Ammon's horn (tissue), 1 donor: ENCODE data around the gene STOML1.

Experiments
- DNase-seq: peaks from one replicate; pipeline ENCODE4 v3.0.0-alpha.2; 2016; ENCODE audit warnings: low spot score

The STOML1 gene

GRCh38 chr15:73991726-73992593 lies at the start of gene STOML1:
Gene STOML1 (minus strand): TSS chr15:73992295. CDS start chr15:73992223, 72 bp downstream.
- DNase-seq: peak; percentile 89

GRCh38 chr15:74041311-74041756 lies 49.2 kb upstream of the STOML1 start:
- no peak for DNase-seq

DNA sequence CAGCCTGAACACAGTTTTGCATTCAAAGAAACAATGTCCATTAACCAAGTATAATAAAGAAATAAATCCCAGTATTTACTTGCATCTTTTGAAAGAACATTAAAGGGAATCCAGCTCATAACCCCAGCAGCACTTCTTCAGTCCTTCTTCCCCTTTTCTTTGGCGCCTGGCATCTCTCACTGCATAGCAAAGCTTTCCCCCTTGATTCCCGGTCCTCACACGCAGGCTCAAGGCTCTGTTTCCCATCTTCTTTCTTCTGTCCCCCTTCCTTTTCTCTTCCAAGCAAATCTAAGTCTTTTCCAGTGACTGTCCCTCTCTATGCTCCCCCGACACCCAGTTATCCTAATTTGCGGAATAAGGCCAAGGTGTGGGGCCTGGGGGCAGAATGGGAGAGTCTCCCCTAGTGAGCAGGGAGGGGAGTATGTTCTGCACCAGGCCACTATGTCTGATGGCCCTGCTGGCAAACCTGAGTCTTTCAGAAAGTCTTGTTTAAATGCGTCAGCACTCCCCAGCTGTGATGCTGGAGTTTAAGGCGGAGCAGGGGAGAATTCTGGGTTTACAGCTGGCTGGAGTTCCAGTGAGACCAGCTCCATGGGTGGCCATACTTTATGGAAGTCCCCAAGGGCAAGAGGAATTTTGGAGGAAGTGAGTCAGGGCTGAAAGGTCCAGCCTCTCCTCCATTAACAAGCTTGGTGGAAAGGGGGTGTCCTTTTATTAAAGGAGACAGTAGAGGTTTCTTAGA lies 48.2 kb upstream of the STOML1 start:
- no peak for DNase-seq

GRCh38 chr15:74039656-74040010 lies 47.5 kb upstream of the STOML1 start:
- DNase-seq: no peak

DNA sequence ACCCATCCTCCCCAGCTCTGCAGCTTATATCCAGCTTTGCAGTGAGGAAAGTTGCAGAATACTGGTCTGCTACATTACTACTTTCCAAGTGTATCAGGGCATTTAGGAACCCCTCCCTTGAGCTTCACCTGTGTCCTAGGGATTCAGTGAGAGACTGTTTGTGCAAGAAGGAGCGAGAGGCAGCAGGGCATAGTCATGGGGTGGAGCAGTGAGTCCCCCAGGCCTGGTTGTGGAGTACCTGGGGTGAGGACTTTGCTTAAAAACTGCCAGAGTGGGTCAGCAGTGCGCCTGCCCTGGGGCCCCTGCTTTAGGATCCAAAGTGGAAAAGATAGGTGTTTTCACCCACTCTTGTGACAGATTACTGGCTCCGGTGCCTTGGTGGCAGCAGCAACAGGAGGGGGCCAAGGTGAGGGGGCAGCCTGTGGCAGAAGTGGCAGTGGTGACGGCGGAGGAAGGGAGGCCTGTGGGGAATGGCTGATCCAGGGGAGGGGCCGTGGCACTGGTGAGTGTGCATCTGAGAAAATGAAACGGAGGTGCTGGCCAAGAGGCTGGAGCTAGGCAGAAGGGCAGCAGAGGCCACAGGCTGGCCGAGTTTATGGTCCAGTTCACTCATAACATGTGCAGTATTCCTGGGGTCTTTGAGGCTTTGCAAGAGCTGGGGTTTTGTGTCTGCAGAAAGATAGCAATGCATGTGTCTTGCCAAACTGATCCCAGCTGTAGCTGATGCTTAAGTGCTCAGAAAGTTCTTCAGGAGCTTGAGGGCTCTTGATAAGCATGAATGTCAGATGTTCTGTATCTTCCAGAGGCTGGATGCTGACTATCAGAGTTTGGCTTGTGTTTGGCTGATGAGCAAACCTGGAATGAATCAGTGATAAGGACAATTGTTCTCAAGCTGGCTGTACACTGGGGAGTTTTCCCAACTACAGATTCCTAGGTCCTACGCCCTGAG lies 46.9 kb upstream of the STOML1 start:
- DNase-seq: no peak

DNA sequence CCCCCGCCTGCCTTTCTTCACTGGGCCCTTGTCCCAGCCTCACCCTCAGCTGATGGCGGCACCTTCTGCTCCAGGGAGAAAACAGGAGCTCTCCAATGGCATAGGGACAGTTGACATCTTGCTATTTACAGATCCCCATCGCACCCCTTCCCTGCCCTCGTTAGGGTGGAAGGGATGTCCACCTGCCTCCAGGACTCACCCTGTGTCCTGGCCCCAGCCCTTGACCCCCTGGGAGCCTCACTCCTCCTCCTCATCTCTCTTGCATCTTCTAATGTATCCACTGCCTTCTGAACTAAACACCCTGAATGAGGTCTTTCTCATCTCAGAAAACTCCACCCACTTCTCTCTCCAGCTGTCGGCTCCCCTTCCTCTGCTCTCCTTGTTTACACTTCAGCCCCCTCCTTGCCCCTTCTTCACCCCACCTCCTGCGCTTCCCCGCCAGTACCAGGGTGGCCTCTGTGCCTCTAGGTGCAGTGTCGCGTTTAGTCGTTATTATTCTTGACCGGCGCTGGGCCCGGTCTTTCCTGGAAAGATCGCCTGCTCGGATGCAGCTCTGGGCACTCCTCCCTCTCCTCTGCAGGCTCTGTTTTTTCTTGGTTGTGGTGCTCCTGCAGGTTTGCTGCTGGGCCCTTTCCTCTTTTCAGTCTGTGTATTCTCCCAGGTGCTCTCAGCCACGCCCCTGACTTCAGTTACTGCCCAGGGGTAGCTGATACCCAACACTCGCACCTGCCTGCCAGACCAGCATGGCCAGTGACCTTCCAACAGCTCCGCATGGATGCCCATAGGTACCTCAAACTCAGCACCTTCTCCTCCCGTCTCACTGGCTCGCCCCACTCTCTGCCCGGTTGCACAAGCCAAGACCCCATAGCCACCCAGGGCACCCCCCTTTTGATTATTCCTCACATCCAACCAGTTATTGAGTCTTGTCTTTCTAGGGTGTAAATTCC lies 45.3 kb upstream of the STOML1 start:
- DNase-seq: no peak

- DNase-seq: peak; percentile 64
Observed at GRCh38 chr15:74036271-74037170, 44.4 kb upstream of the STOML1 start.

GRCh38 chr15:74035121-74036017 lies 43.3 kb upstream of the STOML1 start:
- DNase-seq: no peak

GRCh38 chr15:74034206-74034755 lies 42.2 kb upstream of the STOML1 start:
- DNase-seq: no peak

GRCh38 chr15:74032606-74033561 lies 40.8 kb upstream of the STOML1 start:
- DNase-seq: no peak

DNA sequence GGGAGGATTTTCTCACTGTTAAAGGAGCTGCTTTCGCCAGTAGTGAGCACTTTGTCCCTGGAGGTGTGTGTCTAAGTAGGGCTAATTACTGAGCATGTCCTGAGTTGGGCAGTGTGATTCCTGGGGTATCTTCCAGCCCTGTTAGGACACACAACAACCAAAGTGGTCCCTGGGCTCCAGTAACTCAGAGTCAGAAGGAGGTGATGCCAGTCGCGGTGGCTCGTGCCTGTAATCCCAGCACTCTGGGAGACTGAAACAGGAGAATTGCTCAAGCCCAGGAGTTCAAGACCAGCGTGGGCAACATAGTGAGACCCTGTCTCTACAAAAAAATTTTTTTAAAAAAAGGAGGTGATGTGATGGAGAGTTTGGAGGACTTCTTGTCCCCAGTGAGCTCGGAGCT lies 40.0 kb upstream of the STOML1 start:
- DNase-seq: no peak

DNA sequence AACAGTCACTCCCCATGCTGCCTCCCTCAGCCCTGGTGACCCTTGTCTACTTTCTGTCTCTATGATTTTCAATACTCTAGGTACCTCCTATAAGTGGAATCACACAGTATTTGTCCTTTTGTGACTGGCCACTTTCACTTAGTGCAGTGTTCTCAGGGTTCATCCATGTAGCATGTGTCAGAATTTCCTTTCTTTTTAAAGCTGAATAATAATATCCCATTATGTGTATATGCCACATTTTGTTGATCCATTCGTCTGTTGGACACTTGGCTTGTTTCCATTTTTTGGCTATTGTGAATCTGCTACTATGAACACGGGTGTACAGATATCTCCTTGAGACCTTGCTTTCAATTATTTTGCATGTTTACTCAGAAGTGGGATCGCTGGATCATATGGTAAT lies 36.6 kb upstream of the STOML1 start:
- DNase-seq: no peak

DNA sequence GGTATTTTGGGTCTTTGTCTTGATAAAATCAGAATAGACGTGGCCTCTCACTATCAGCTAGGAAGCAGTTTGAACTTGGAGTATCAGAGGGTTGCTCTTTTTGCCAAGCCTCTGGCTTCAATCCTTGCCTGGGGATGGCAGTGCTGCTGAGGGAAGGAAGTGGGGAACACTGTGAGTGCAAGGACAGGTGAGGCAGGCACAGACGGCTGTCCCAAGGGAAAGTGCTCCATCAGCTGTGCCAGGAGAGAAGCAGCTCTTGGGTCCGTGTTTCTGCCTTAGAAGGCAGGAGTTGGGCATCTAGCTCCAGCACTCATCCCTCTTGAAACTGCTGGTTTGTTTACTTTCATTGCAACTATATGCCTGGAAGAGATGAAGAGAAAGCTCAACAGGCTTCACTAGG lies 35.6 kb upstream of the STOML1 start:
- DNase-seq: no peak

GRCh38 chr15:74025436-74025835 lies 33.3 kb upstream of the STOML1 start:
- no peak for DNase-seq

DNA sequence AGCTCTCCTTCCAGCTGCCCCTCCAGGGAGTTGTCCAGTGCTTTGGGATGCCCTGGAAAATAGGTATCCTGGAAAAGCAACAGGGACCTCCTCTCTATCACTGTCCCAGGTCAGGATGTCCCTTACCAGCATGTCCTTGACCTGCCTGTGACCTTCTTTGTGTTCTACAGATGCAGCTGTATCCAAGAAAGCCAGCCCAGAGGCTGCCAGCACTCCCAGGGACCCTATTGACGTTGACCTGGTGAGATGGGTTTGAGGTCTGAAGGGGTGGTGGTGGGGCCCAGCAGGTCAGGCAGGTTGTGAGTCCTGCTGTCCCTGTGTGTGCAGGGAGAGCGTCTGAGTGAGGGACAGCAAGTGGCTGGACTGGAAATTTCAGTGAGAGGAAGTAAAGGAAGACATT lies 32.6 kb upstream of the STOML1 start:
- DNase-seq: no peak

DNA sequence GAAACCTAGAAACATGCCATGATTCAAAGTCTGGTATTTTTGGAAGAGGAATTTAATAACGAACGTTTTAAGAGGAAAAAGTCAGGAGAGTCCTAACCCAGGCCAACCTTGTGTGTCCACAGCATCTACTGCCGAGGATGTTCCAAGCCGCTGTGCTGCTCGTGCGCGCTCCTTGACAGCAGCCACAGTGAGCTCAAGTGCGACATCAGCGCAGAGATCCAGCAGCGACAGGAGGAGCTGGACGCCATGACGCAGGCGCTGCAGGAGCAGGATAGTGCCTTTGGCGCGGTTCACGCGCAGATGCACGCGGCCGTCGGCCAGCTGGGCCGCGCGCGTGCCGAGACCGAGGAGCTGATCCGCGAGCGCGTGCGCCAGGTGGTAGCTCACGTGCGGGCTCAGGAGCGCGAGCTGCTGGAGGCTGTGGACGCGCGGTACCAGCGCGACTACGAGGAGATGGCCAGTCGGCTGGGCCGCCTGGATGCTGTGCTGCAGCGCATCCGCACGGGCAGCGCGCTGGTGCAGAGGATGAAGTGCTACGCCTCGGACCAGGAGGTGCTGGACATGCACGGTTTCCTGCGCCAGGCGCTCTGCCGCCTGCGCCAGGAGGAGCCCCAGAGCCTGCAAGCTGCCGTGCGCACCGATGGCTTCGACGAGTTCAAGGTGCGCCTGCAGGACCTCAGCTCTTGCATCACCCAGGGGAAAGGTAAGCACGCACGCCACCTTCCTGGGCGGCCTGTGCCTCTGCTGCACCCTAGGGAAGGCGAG lies 30.8 kb upstream of the STOML1 start:
- DNase-seq: no peak

DNA sequence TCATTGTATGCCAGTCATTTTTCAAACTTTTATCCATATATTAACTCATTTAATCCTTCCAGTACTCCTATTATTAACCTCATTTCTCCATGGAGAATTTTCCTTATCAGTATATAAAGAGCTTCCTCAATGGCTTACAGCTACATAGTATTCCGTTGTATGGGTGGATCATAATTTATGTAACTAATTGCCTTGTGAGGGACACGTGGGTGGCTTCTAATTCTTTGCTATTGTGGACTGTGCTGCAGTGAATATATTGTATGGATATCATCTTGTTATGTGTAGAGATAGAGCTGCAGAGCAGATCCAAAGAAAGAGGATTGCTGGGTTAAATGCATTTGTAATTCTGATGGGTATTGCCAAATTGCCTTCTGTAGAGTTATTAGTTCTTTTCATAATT lies 27.6 kb upstream of the STOML1 start:
- no peak for DNase-seq
